ENCODE measurements around the gene AP3B2. TPM values are rescaled to one million over a fixed set of nuclear protein-coding genes. Genes with fewer than 3 reads are reported as not detected.

The AP3B2 gene
- total and polyA plus RNA-seq, 2 donors (not counting 3 experiments of a cell fraction or from before 2014, with no cell fraction given), result not detected

GRCh38 chr15:82748315-82748714 is 38.6 kb upstream of the AP3B2 start:
- TF ChIP-seq JUN (IDR thresholded peaks at IDR 0.05; ENCODE audit: borderline replicate concordance, insufficient read depth, insufficient read length, low read depth), result no peak
- no peak for TF ChIP-seq EZH2 (IDR thresholded peaks at IDR 0.05; ENCODE audit: borderline replicate concordance, low read depth, low read length, severe bottlenecking)
- no peaks in the 10 kb centered on the region for H3K9me3 ChIP-seq (replicated peaks; ENCODE audit: control insufficient read depth, insufficient read depth, low read length)
- POLR2A ChIA-PET, result no interaction called here

GRCh38 chr15:82743810-82744209 is 34.1 kb upstream of the AP3B2 start:
- no peak for TF ChIP-seq MAX (IDR thresholded peaks at IDR 0.05; ENCODE audit: insufficient read depth, insufficient read length)
- TF ChIP-seq MYC (IDR thresholded peaks at IDR 0.05; ENCODE audit: low read depth, low read length), result no peak
- no peak for TF ChIP-seq POLR2AphosphoS5 (IDR thresholded peaks at IDR 0.05; ENCODE audit: insufficient read depth, low read depth, low read length)
- TF ChIP-seq GATA2 (IDR thresholded peaks at IDR 0.05; ENCODE audit: insufficient read depth, insufficient read length, low read depth, low read length), result no peak
- no peak for TF ChIP-seq POLR2A (IDR thresholded peaks at IDR 0.05; ENCODE audit: low read depth, low read length)
- no peak for TF ChIP-seq CTCF (IDR thresholded peaks at IDR 0.05; ENCODE audit: extremely low read depth in 1 of 2, insufficient read depth in 1 of 2, low read depth in 1 of 2, low read length in 2 of 2)
- TF ChIP-seq EZH2 (IDR thresholded peaks at IDR 0.05; ENCODE audit: borderline replicate concordance, low read depth, low read length, severe bottlenecking), result no peak
- no peak for TF ChIP-seq FOS (IDR thresholded peaks at IDR 0.05; ENCODE audit: borderline replicate concordance, insufficient read depth, low read length)
- no peak for TF ChIP-seq JUN (IDR thresholded peaks at IDR 0.05; ENCODE audit: borderline replicate concordance, insufficient read depth, insufficient read length, low read depth)
- Histone ChIP-seq H3K9ac (replicated peaks; ENCODE audit: extremely low read depth, insufficient read depth, low read length) (no peak overlapping the region), H3K9me1 (replicated peaks; ENCODE audit: control insufficient read depth, extremely low read depth, insufficient read depth, low read length) (no peaks in the 10 kb centered on the region), H3K27ac (ENCODE audit: insufficient read depth, low read depth, low read length) (no peak overlapping the region), H3K36me3 (ENCODE audit: control insufficient read depth in 2 of 2, extremely low read depth in 1 of 2, insufficient read depth in 2 of 2, low read length in 2 of 2) (no peaks in the 10 kb centered on the region), H3K4me1 (ENCODE audit: control insufficient read depth, extremely low read depth, insufficient read depth, low read length) (no peaks in the 10 kb centered on the region), H3K4me2 (ENCODE audit: insufficient read depth, low read length) (no peak overlapping the region), H4K20me1 (replicated peaks; ENCODE audit: control insufficient read depth, extremely low read depth, insufficient read depth, low read length) (no peaks in the 10 kb centered on the region), H2AFZ (ENCODE audit: low read depth, low read length) (no peak overlapping the region), H3K27me3 (ENCODE audit: control insufficient read depth in 2 of 2, insufficient read depth in 2 of 2, low read length in 2 of 2) (no peaks in the 10 kb centered on the region), H3K79me2 (ENCODE audit: control insufficient read depth, insufficient read depth, low read length) (no peaks in the 10 kb centered on the region), H3K9me3 (replicated peaks; ENCODE audit: control insufficient read depth, insufficient read depth, low read length) (no peaks in the 10 kb centered on the region), H3K4me3 (replicated peaks in 1 of 3; ENCODE audit: insufficient read depth in 1 of 3, low read depth in 1 of 3, low read length in 3 of 3) (no peak overlapping the region)
- BruUV-seq (replicated peaks), result no TSS peak
- ChIA-PET CTCF (no interaction called here), POLR2A (no interaction called here)
- FAIRE-seq, result no peak
- intact Hi-C loops (cut with micrococcal nuclease), result no loop called here
- dilution Hi-C loops (cut with MboI; ENCODE audit: extremely low pct_ligation_motif_present, low sequenced_read_pairs), result no loop called here
- DNase-seq (ENCODE audit: low read depth, low spot score), result no peak

More at GRCh38 chr15:82748315-82748714, 38.6 kb upstream of the AP3B2 start:
- Histone ChIP-seq H3K9ac (replicated peaks; ENCODE audit: extremely low read depth, insufficient read depth, low read length) (no peak overlapping the region), H3K27ac (ENCODE audit: insufficient read depth, low read depth, low read length) (no peak overlapping the region), H2AFZ (ENCODE audit: low read depth, low read length) (no peak overlapping the region), H4K20me1 (replicated peaks; ENCODE audit: control insufficient read depth, extremely low read depth, insufficient read depth, low read length) (no peaks in the 10 kb centered on the region), H3K4me2 (ENCODE audit: insufficient read depth, low read length) (no peak overlapping the region), H3K4me1 (ENCODE audit: control insufficient read depth, extremely low read depth, insufficient read depth, low read length) (peaks cover 15% of the 10 kb centered on the region), H3K27me3 (ENCODE audit: control insufficient read depth in 2 of 2, insufficient read depth in 2 of 2, low read length in 2 of 2) (no peaks in the 10 kb centered on the region), H3K4me3 (replicated peaks in 1 of 3; ENCODE audit: insufficient read depth in 1 of 3, low read depth in 1 of 3, low read length in 3 of 3) (no peak overlapping the region), H3K79me2 (ENCODE audit: control insufficient read depth, insufficient read depth, low read length) (peaks cover 28% of the 10 kb centered on the region), H3K36me3 (ENCODE audit: control insufficient read depth in 2 of 2, extremely low read depth in 1 of 2, insufficient read depth in 2 of 2, low read length in 2 of 2) (no peaks in the 10 kb centered on the region), H3K9me1 (replicated peaks; ENCODE audit: control insufficient read depth, extremely low read depth, insufficient read depth, low read length) (no peaks in the 10 kb centered on the region)
- intact Hi-C loops (cut with micrococcal nuclease) (no loop called here), dilution Hi-C loops (cut with MboI; ENCODE audit: extremely low pct_ligation_motif_present, low sequenced_read_pairs) (no loop called here)
- no peak for FAIRE-seq
- DNase-seq (ENCODE audit: low read depth, low spot score), result no peak
- no TSS peak for BruUV-seq (replicated peaks)
- CTCF ChIA-PET, result interaction anchor here (2.3 kb wide), 1 partner anchor 10 kb away, joined by 6 read pairs; no protein-coding TSS in a partner anchor
